HT1080 (cell line): ENCODE data around the gene GPRIN2. TPM values are rescaled to one million over a fixed set of nuclear protein-coding genes. Genes with fewer than 3 reads are reported as not detected.
"Not testable (repeated sequence)": the region's sequence is repeated elsewhere in the genome, so short reads cannot be mapped to it uniquely, and the experiment has no call there.

Experiments
- DNase-seq: peaks from one replicate; pipeline ENCODE4 v3.0.0-alpha.2; 2015; ENCODE audit warnings: low read depth
- total RNA-seq: library from RNA; depleted of rRNA; stranded (reverse); fragments of >200 nt; shearing (Covaris generic); gene quantifications from 2 replicates; pipeline ENCODE4 v1.2.3, GENCODE V29; 2014

GPRIN2 gene
- total RNA-seq, 1 experiment from 2014 or later = not detected

- no peak for DNase-seq
Observed at GRCh38 chr10:46537309-46537708, 19.1 kb downstream of the GPRIN2 start.

GRCh38 chr10:46536781-46537180, 19.7 kb downstream of the GPRIN2 start:
- DNase-seq = no peak

- no peak for DNase-seq
Observed at GRCh38 chr10:46536171-46536570, 20.3 kb downstream of the GPRIN2 start.

GRCh38 chr10:46534828-46535524, 21.5 kb downstream of the GPRIN2 start:
- no peak for DNase-seq

GRCh38 chr10:46532256-46532655, 24.2 kb downstream of the GPRIN2 start:
- not testable (repeated sequence) for DNase-seq

GRCh38 chr10:46530249-46531186, 25.9 kb downstream of the GPRIN2 start:
- peak; percentile 55 for DNase-seq

GRCh38 chr10:46529742-46530141, 26.7 kb downstream of the GPRIN2 start:
- not testable (repeated sequence) for DNase-seq

GRCh38 chr10:46528675-46529615, 27.5 kb downstream of the GPRIN2 start:
- DNase-seq = no peak

GRCh38 chr10:46528171-46528671, 28.2 kb downstream of the GPRIN2 start:
- DNase-seq = no peak

GRCh38 chr10:46527241-46527811, 29.1 kb downstream of the GPRIN2 start:
- DNase-seq = no peak

GRCh38 chr10:46526682-46527038, 29.8 kb downstream of the GPRIN2 start:
- no peak for DNase-seq

- no peak for DNase-seq
Observed at GRCh38 chr10:46525824-46526681, 30.4 kb downstream of the GPRIN2 start.

- DNase-seq = peak; percentile 88
Observed at GRCh38 chr10:46525177-46525823, 31.2 kb downstream of the GPRIN2 start.

- DNase-seq = peak; percentile 48
Observed at GRCh38 chr10:46524472-46525176, 31.8 kb downstream of the GPRIN2 start.

- DNase-seq = peak; percentile 61
Observed at GRCh38 chr10:46523962-46524471, 32.4 kb downstream of the GPRIN2 start.

- DNase-seq = no peak
Observed at GRCh38 chr10:46523119-46523961, 33.1 kb downstream of the GPRIN2 start.
